Stimulated activated CD8-positive, alpha-beta memory T cell treated with anti-CD3 and anti-CD28 coated beads, Interleukin-7, amount 100 ng/mL, for 4 hours (primary cell): ENCODE measurements around the gene RASL10A.
"Not testable (repeated sequence)": the region's sequence is repeated elsewhere in the genome, so short reads cannot be mapped to it uniquely, and the experiment has no call there.

ENCODE experiments used
- DNase-seq, 2 donors: peaks; one replicate each; pipeline ENCODE4 v3.0.0-alpha.2; 2020; ENCODE audit warnings: low read depth in 2 of 2

RASL10A gene, protein sequence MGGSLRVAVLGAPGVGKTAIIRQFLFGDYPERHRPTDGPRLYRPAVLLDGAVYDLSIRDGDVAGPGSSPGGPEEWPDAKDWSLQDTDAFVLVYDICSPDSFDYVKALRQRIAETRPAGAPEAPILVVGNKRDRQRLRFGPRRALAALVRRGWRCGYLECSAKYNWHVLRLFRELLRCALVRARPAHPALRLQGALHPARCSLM

DNA sequence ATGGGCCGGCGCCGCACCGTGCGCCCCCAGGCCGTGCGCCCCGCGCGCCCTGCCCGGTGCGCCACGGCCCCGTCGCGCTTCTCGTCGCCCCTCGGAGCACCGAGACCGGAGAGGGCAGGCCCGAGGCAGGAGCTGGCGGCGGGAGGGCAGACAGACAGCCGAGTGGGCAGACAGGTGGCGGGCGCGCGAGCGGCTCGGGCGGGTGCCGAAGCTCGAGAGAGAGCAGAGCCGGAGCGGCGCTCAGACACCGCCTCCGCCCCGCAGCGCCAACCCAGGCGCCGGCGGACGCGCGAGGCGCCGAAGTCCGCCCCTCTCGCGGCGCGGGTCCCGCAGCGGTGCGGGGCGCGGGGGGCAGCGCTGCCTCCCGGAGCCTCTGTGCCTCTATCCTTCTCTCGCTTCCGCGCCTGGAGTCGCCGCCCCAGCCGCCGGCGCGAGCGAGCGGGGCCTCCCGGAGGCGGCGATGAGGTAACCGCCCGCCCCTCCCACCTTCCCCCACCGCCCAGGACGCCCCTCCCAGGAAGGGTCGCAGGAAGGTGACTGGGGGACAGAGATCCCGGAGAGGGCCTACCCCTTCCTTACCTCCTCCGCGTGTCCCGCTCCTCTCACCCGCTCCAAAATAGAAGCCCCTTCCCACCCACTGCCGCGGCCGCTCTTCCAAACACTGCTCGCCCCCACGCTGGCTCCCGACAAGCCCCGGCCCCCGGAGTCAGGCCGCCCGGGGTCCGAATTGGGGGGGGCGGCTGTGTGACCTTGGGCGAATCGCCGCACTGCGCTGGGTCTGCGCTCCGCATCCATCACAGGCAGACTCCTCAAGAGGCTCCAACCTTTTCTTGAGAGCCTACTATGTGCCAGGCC, at the start of gene RASL10A:
Gene RASL10A (minus strand): TSS at position 412 of the 855 bp plus-strand sequence. CDS start 451 bp downstream, outside the sequence.
- no peak for DNase-seq

DNA sequence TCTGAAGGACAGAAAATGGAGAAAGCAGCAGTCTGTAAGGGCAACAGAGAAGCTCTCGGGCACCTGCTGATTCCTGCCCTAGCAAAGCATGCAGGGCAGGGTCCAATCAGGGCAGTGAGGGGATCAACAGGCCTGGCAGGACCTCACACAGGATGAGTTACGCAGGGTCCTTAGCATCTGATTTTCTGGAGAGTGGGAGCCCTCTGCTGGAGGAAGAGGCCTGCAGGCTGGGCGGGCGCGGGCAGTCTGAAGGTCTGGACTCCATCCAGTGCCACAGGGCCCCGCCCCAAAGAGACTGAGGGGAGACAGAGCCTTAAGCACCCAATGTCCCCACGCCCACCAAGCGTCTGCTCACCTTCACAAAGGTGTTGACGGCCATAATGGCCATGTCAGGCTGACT, 44.0 kb upstream of the RASL10A start:
- DNase-seq, result no peak

DNA sequence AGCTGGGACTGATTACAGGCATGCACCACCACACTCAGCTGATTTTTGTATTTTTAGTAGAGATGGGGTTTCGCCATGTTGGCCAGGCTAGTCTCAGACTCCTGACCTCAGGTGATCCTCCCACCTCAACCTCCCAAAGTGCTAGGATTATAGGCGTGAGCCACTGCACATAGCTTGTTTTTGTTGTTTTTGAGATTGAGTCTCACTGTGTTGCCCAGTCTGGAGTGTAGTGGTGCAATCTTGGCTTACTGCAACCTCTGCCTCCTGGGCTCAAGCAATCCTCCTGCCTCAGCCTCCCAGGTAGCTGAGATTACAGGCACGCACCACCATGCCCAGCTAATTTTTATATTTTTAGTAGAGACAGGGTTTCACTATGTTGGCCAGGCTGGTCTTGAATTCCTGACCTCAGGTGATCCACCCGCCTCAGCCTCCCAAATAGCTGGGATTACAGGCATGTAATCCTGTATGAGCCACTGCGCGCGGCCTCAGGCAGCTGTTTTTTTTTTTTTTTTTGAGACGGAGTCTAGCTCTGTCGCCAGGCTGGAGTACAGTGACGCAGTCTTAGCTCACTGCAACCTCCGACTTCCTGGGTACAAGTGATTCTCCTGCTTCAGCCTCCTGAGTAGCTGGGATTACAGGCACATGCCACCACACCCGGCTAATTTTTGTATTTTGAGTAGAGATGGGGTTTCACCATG, 41.8 kb upstream of the RASL10A start:
- DNase-seq, result not testable (repeated sequence)

DNA sequence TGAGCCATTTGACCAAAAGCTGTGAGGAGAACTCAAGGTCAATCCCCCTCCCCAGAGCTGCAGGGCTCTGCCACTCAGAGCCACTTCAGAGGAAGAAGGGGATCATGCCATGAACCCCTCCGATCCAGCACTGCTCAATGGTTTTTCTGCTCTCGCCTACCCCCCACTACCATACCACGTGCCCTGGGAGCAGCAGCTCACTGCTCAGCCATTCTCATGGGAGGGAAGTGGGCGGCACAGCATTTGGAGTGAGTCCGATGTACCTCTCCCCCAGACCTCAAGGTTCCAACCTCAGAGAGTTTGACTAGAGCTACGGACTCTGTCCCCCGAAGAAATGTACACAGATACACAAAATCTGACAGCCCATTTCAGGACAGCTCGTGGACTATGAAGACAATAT, 38.4 kb upstream of the RASL10A start:
- no peak for DNase-seq

DNA sequence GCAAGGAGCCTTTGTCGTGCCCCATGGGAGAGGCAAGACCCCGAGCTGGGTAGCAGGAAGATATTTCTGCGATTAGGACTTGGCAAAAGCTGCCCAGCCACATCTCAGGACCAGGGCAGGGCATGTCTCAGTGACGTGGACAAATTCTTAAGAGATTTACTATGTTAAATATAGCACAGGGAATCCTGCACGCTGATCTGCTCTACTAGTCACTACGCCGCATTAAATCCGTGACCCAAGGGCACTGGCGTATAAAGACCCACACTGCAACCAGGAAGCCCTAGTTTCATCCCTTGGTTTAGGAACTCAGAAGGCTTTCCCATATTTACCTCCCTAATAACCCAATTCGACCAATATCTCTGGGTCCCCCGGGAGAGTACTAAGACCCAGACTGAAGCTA, 37.8 kb upstream of the RASL10A start:
- no peak for DNase-seq

DNA sequence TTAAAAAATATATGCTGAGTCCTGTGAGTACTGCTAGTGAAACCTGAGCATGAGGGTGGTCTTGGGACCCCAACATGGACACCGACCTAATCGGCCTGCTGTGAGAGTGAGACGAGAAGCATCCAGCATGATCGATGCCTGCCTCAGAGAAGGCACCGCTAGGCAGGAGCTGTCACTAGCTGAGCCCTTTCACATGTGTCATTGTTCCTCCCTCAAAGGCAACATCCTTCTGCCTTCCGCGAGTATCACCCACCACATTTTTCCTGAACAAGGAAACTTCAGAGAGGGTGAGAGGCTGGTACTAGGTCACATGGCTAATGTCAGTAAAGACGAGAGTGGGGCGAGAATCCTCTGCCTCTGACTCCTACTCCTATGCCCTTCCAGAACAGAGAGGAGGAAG, 37.3 kb upstream of the RASL10A start:
- DNase-seq, result no peak

DNA sequence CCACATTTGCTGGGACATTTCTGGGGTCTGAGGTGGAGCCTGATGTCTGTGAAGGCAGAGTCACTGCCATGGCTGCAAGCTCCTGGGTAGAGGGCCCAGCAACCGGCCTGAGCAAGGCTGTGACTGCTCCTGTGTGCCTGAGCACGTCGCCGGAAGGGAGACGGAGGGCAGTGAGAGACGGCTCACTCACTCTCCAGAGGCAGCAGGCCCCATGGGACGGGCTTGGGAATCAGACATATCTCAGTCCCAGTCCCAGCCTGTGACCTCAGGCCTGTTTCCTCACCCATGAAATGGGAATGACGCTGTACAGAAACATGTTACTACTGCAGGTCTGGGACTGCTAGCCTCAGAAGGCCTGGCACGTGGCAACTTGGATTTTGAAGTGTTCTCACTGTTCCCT, 36.4 kb upstream of the RASL10A start:
- no peak for DNase-seq

DNA sequence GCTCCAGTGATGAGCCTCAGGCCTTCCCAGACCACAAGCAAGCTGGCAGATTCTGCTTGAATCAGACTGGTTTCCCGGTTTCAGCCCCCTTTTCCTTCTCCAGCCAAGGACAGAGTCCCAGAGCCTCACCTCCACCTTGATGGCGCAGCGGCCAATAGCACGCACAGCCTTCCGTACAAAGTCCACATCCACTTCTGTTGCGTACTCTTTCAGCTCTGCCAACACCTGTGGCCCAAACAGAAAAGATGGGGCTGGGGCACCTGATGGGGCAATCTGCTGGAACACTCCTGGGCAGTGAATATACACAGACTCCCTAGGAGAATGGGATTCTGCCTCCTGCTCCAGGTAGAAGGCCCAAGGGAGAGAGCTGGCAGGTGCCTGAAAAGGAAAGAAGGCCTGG, 35.5 kb upstream of the RASL10A start:
- no peak for DNase-seq

DNA sequence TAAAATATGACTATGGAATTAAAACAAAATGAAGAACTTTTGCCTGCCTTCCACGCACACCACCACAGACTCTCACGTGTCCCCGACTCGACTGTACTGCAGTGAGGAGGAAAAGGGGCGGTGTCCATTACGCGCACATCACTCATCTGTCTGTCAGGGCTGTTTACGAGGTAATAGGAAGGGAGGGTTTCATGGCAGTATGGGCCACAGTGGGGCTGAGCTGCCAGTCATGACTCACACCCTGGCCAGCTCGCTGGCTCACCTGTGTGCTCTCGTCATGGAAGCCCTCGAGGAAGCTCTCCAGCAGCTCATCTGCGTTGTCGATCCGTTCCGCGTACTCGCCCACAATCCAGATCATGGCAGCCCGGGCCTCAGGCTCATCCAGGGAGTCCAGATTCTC, 33.5 kb upstream of the RASL10A start:
- DNase-seq, result no peak

DNA sequence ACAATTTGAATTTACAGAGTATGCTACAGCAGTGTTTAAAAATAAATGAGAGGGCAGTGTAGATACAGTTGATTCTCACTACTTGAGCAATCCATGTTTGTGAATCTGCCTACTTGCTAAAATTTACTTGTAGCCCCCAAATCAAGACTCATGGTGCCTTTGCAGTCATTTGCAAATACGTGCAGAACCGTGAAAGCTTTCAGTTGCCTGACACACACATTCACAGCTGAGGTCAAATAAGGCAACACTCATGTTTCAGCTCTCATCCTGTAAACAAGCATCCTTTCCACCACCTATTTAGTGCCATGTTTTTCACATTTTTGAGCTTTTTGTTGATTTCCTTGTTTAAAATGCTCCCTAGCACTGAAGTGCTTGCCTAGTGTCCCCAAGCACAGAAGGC, 32.5 kb upstream of the RASL10A start:
- DNase-seq, result no peak

DNA sequence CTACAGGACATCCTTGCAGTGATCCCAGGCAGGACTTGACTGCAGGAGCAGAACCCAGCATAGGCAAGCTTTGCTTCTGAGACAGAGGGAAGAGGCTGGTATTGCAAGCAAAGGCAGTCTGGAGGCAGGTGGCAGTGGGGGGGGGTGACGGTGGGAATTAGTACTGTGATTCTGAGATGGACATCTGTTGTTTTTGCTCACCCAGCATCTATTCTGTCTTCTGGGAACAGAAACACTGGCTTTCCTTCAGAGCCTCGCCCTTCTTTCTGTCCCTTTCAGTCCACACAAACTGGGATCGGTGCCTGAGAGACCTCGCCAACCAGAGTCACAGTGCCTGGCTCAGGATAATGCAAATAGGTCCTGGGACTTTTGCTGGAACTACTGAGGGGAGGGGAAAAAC, 31.2 kb upstream of the RASL10A start:
- DNase-seq, result no peak

DNA sequence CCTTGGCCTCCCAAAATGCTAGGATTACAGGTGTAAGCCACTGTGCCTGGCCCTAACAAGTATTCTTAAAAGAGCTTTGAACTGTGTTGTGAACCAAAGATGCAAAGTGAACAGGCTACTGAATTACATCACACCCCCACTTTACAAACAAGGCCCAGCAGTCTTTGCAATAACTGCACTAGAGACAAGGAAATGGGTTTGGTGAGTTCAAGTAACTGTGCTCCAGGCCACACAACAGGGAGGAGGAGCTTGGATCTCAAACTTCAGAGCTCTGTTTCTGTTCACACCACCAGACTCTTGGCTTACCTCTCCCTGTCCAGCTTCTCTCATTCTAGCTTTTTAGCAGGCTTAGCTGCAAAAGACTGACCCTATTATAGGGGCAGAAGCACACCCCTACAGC, 30.4 kb upstream of the RASL10A start:
- DNase-seq, result no peak

DNA sequence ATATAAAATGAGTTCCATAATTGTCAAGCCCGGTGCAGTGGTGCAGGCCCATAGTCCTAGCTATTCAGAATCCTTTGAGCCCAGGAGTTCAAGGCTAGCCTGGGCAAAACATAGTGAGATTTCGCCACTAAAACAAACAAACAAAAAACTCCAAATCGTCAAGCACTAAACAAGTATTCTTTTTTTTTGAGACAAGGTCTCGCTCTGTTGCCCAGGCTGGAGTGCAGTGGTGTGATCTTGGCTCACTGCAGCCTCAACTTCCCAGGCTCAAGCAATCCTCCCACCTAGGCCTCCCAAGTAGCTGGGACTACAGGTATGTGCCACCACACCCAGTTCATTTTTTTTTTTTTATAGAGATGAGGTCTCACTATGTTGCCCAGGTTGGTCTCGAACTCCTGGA, 29.4 kb upstream of the RASL10A start:
- not testable (repeated sequence) for DNase-seq

DNA sequence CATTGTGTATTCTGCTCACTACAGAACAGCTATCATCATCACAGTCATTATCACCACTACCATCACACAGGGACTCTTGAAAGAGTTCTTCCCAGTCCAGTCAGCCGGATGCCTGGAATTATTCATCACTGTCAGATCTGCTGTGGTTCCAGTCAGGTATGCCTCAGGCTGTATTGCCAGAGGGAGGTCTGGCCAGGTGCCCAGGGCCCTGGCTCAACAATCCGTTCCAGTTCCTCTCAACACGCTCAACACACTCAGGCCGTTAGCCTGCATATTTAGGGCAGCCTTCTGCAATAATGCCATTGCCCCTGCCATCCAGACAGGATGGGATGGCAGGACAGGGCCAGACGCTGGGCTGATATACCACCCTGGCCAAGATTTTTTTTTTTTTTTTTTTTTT, 28.6 kb upstream of the RASL10A start:
- no peak for DNase-seq

DNA sequence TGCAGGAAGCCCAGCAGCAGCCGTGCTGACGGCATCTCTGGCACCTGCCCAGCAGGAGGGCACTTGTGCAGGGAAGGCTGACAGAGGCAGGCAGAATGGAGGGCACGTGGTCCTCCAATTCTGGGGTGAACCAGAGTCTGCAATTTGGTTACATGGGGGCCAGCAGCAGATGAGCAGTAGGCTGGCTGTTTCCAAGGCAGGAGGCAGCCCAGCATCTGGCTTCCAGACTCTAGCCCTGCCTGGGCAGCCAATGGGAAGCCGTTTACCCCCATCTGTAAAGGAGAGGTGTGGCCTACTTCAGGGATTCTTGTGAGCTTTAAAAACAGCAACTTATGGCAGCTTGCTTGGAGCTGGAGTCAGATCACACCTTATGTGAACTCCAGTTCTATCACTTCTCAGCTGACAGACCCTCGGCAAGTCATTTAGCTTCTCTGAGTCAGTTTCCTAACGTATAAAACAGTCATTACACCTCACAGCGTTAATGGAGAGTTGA, 27.9 kb upstream of the RASL10A start:
- no peak for DNase-seq

DNA sequence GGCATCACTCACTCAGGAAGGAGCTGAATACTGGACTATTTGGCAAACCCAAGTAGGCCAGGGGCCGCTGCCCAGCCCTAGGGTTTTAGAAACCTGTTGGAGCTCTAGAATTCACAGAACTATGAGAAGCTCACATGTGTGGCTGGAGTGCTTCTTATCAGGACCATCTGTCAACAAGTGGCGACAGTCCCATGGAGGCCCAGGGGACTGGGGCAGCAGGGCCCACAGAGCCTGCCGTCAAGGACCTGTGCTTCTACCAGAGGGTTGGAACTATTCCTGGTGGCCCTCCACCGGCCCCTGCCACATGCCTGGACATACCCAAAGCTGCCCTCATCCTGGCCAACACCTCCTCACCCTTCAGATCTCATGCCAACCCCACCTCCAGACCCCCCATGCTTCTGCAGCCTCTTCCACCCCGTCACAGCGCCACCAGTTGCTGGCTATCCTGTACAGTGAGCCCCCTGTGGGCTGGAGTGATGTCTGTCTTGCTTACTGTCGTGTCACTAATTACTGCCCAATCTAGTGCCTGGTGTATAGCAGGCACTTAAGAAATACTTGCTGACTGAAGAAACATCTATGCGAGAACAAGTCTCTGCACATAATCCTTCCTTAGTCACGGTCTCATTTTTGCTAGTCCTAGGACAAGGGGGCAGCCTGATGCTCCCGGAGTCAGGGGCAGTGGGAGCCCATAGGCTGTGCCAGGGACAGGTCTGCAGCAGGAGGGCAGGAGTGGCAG, 27.2 kb upstream of the RASL10A start:
- DNase-seq, result no peak

DNA sequence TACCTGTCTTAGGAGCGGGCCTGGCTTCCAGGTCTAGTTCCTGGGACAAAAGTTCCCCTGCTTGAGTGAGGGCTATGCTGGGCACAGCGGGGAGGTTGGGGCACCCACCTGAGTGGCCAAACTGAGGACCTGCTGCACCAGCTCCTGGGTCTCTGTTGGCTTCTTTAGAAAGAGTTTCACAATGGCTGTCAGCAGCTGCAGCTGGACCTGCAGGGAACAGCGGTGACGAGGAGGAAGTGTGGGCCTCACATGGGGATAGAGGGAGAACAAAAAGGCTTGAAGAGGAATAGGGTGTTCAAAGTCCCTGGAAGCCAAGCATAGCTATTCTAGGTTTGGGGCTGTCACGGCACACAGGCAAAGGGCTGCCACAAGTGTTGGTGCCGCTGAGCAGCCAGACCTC, 26.7 kb upstream of the RASL10A start:
- no peak for DNase-seq

DNA sequence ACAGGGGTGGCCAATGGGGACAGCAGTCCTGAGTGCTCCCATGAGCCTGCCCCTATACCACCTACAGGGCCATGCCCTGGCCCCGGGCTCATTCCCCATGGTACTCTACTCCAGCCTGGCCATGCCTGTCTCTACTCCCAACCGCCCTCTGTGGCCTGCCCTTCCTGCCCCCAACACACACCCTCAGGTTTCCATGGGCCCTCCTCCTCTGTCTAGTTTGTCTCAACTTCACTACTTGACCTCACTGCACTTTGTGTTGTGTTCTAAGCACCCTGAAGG, 26.3 kb upstream of the RASL10A start:
- no peak for DNase-seq

DNA sequence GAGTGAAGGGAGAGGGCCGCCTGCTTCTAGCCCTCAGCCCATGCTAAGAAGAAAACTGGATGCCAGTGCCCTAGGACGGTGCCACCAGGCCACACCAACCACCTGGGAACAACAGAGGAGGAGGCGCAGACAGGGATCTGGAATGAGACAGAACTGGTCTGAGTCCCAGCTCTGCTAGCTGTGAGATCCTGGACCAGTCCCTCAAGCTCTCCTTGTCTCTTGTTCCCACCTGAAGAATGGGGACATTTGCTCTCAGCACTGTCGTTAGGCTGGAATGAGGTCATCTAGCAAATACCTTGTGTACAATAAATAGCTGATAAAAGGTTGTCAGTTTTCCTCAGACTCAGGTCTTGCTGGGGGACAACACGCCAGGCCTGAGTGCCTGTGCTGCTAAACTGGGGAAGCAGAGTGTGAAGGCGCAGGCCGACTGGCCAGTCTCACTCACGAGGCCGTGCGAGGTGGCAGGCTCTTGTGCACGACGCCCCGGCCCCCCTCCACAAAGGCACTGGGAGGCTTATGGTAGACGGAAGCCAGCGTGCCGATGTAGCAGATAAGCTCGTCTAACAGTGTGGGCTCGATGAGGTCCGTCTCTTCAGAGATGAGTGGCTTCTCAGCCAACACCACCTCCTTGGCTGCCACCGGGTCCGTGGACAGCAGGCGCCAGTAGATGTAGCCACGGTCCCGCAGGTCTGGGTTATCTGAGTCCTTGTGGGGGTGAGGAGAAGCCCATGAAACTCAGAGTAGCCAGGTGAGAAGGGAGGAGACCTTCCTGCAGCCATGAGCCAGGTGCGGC, 25.8 kb upstream of the RASL10A start:
- no peak for DNase-seq

DNA sequence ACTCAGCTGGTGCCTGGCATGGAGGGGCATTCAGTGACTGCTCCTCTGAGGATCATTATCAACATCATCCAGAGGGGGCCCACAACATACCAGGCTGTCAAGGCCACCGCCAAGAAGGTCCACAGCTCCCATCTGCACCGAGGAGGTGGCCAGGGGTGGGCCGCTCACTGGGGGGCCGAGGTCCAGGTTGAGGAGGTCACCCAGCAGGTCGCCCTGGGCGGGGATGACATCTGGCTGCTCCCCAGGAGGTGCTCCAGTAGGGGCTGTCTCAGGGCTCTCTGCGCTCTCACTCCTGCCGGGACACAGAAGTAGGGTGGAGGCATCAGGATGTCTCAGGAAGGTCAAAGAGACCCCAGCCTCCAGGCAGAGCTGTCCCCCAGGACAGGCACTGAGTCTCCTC, 25.1 kb upstream of the RASL10A start:
- DNase-seq, result no peak
